ENCODE data around the gene UBB.

DNA sequence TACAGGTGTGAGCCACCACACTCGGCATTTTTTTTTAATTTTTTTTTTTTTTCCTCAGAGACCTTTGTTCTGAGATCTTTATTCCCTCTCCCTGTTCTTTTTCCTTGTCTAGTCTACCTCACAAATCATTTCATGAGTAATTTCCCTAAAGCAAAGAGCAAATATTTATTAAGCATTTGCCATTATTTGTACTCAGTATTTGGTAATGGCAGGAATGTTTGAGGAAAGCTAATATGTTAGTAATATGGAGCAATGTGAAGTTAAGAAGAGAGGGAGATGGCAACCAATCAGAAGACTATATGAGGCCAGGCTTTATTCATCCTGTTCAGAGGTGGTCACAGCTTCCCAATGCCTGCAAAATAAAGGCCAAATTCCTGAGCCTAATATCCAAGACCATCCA lies 40.9 kb upstream of the UBB start:
- TF ChIP-seq, protein P1, sequence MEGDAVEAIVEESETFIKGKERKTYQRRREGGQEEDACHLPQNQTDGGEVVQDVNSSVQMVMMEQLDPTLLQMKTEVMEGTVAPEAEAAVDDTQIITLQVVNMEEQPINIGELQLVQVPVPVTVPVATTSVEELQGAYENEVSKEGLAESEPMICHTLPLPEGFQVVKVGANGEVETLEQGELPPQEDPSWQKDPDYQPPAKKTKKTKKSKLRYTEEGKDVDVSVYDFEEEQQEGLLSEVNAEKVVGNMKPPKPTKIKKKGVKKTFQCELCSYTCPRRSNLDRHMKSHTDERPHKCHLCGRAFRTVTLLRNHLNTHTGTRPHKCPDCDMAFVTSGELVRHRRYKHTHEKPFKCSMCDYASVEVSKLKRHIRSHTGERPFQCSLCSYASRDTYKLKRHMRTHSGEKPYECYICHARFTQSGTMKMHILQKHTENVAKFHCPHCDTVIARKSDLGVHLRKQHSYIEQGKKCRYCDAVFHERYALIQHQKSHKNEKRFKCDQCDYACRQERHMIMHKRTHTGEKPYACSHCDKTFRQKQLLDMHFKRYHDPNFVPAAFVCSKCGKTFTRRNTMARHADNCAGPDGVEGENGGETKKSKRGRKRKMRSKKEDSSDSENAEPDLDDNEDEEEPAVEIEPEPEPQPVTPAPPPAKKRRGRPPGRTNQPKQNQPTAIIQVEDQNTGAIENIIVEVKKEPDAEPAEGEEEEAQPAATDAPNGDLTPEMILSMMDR (IDR thresholded peaks at IDR 0.05) = no peak
- TF ChIP-seq TCF7L2 (IDR thresholded peaks at IDR 0.05; ENCODE audit: low read depth, low read length) (no peak), POLR2AphosphoS5 (IDR thresholded peaks at IDR 0.05; ENCODE audit: low read depth, low read length) (no peak), SIN3A (IDR thresholded peaks at IDR 0.05; ENCODE audit: borderline replicate concordance, insufficient read depth, low read depth, low read length) (no peak)
- TF ChIP-seq, protein P2, sequence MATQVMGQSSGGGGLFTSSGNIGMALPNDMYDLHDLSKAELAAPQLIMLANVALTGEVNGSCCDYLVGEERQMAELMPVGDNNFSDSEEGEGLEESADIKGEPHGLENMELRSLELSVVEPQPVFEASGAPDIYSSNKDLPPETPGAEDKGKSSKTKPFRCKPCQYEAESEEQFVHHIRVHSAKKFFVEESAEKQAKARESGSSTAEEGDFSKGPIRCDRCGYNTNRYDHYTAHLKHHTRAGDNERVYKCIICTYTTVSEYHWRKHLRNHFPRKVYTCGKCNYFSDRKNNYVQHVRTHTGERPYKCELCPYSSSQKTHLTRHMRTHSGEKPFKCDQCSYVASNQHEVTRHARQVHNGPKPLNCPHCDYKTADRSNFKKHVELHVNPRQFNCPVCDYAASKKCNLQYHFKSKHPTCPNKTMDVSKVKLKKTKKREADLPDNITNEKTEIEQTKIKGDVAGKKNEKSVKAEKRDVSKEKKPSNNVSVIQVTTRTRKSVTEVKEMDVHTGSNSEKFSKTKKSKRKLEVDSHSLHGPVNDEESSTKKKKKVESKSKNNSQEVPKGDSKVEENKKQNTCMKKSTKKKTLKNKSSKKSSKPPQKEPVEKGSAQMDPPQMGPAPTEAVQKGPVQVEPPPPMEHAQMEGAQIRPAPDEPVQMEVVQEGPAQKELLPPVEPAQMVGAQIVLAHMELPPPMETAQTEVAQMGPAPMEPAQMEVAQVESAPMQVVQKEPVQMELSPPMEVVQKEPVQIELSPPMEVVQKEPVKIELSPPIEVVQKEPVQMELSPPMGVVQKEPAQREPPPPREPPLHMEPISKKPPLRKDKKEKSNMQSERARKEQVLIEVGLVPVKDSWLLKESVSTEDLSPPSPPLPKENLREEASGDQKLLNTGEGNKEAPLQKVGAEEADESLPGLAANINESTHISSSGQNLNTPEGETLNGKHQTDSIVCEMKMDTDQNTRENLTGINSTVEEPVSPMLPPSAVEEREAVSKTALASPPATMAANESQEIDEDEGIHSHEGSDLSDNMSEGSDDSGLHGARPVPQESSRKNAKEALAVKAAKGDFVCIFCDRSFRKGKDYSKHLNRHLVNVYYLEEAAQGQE (IDR thresholded peaks at IDR 0.05; ENCODE audit: insufficient read depth in 1 of 2, low read depth in 2 of 2, low read length in 1 of 2) = no peak

All from Panc1 (cell line).